Muscle of arm (tissue), 12 donors: ENCODE measurements around the gene LRRC74A. TPM values are rescaled to one million over a fixed set of nuclear protein-coding genes. Genes with fewer than 3 reads are reported as not detected.
A peak's percentile ranks its signal among the peaks of the same experiment; 100 is the strongest.
"Not testable (repeated sequence)": the region's sequence is repeated elsewhere in the genome, so short reads cannot be mapped to it uniquely, and the experiment has no call there.

Source experiments
- DNase-seq: peaks from one replicate; pipeline ENCODE4 v3.0.0-alpha.2; 2013
- polyA plus RNA-seq, 12 donors: library from polyadenylated mRNA; unstranded; fragments of 120-200 nt; gene quantifications; one replicate each; pipeline ENCODE4 v1.2.1, GENCODE V29; 2013; ENCODE audit not compliant: insufficient read length in 12 of 12

Gene LRRC74A
- polyA plus RNA-seq, 12 donors, result 0.15 to 0.21 TPM; not detected in 10

DNA sequence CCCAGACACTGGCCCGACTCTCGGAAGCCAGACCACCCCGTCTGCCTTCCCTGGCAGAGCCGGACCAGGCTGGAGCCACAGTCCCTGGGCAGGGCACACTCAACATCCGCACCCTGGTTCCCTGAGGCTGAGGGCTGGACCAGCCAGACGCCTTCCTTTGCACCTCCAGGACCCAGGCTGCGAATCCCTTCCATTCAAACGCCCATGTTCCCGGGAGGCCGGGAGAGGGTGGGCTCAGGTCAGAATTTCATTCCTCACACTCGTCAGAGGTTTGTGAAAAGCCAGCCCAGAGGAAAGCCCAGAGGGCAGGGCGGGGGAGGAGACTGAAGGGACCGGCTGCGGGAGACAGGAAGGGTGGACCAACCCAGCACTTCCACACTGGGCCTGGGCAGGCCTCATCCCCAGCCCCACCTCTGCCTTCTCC is 58.7 kb downstream of the LRRC74A start:
- no peak for DNase-seq

DNA sequence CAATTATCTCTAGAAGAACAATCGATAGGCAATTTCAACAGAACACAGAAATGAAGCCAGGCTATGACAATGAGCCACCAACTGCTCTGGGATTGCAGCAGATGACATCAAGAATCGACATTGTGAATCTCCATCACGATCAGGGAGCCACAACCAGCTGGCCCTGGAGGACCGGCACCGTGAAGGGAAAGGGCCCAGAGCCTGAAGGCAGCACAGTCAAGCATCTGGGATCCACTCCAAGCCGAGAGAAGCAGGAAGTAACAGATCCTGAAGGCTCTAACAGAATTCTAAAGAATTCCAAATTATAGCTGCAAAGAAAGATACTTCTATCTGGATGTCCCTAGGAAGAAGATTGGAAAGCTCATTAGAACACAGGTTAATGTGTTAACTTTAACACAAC is 61.0 kb downstream of the LRRC74A start:
- no peak for DNase-seq

GRCh38 chr14:76891391-76891790 is 65.2 kb downstream of the LRRC74A start:
- DNase-seq, result no peak

GRCh38 chr14:76894308-76894707 is 68.1 kb downstream of the LRRC74A start:
- DNase-seq, result no peak

- not testable (repeated sequence) for DNase-seq
Observed at GRCh38 chr14:76898006-76898405, 71.8 kb downstream of the LRRC74A start.

- no peak for DNase-seq
Observed at GRCh38 chr14:76900682-76901081, 74.5 kb downstream of the LRRC74A start.

- no peak for DNase-seq
Observed at GRCh38 chr14:76901171-76902055, 75.2 kb downstream of the LRRC74A start.

DNA sequence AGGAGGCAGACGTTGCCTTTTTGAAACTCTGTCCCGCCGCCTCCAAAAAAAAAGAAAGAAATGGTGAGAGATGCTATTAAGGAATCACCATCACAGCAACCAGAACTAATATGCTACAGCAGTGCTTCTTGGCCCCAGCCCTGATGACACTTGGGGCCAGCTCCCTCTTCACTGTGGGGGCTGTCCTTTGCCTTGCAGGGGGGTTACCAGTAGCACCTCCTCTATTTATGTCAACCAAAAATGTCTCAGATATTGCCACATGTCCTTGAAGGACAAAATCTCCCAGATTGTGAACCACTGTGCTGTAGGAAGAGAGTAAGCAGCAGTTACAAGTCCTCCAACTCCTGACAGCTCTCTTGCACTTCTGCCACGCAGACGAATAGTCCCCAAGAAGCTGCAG is 76.4 kb downstream of the LRRC74A start:
- no peak for DNase-seq

DNA sequence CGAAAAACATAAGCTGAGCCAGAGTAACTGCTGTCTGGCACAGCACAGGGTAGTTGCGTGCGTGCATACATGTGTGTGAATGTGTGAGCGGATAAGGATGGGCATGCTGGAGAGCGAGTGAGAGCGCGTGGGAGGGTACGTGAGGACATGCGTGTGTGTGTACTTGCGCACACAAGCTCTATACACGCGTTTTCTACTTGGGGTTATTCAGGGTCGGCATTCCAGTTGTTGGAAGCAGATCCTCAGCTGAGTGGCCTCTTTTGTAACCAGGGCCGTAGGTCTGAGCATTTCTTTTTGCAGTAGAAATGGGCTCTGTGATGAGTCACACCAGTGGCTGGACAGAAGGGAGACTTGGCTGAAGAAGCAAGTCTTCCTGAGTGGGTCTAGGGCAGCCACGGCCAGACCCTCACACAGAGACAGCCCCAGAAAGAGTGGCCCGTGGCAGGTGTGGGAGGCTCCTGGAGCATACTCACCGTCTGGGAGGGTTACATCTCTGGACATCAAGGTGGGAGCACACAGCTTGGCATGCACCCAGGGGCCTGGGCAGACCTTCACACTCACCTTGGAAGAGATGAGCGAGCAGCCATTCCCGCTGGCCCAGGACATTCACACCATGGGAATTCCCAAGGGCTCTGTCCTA is 78.0 kb downstream of the LRRC74A start:
- no peak for DNase-seq

GRCh38 chr14:76904740-76905569 is 78.7 kb downstream of the LRRC74A start:
- DNase-seq, result no peak

DNA sequence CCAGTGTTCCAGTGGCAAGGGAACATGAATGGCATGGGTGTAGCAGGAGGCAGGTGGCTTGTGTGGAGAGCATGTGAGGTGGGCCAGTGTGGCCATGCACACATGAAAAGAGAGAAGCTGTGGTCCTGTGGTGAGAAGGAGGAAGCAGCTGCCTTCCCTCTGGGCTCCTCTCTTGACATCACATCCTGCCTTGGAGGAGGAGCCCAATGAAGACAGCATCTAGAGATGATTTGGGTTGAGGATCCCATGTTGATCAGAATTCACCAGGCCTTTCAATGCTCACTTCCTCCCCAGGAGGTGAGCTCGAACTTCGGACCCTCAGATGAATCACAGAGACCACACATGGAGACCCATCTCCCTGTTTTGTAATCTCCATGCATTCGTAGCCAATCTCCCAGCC is 82.6 kb downstream of the LRRC74A start:
- no peak for DNase-seq

GRCh38 chr14:76909266-76909665 is 83.1 kb downstream of the LRRC74A start:
- DNase-seq, result no peak

- DNase-seq, result no peak
Observed at GRCh38 chr14:76910371-76910890, 84.2 kb downstream of the LRRC74A start.

GRCh38 chr14:76911473-76911872 is 85.3 kb downstream of the LRRC74A start:
- no peak for DNase-seq

- DNase-seq, result not testable (repeated sequence)
Observed at GRCh38 chr14:76914533-76915081, 88.4 kb downstream of the LRRC74A start.

- no peak for DNase-seq
Observed at GRCh38 chr14:76916040-76916715, 90.0 kb downstream of the LRRC74A start.

DNA sequence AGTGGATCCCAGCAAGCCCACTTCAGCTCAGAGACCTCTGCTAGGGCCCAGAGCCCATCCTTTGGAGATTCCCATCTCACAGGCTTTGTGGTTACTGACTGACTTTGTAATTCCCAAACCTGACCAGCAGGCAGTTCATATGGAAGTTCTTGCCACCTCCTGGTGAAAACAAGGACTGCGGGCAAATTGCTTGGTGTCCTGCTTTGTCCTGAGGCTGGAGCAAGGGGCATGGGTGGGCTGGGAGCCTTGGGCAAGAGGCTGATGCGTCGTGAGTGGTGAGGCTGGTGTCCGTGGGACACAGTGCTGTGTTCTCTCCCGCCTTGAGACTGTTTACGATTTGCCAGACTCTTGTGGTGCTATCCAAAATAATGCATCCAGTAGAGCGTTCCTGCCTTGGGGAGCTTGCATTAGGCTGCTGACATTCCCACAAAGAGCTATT is 91.0 kb downstream of the LRRC74A start:
- no peak for DNase-seq

DNA sequence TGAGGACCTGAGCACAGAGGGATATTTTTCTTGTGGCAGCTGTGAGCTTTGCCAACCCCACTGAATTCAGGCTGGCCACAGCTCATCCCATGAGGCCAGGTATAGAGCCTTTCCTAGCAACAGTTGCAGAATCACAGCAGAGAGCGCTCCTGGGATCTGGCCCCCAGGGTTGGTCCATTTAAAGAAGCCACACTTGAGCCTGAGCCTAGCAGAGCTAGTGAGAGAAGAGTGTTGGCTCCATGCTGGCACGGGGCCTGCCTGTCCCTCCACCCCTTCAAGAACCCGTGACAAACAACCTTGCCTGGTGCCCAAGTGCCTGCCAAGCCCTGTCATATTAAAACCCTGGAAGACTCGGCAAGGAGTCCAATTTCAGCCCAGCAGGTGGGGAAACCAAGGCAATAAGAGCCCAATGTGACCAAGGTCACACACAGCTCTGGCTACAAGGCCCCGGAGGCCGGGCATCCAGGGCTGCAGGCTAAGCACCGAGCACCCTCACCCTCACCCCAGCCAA is 91.6 kb downstream of the LRRC74A start:
- DNase-seq, result no peak

- DNase-seq, result peak; percentile 74
Observed at GRCh38 chr14:76918256-76918781, 92.1 kb downstream of the LRRC74A start.

DNA sequence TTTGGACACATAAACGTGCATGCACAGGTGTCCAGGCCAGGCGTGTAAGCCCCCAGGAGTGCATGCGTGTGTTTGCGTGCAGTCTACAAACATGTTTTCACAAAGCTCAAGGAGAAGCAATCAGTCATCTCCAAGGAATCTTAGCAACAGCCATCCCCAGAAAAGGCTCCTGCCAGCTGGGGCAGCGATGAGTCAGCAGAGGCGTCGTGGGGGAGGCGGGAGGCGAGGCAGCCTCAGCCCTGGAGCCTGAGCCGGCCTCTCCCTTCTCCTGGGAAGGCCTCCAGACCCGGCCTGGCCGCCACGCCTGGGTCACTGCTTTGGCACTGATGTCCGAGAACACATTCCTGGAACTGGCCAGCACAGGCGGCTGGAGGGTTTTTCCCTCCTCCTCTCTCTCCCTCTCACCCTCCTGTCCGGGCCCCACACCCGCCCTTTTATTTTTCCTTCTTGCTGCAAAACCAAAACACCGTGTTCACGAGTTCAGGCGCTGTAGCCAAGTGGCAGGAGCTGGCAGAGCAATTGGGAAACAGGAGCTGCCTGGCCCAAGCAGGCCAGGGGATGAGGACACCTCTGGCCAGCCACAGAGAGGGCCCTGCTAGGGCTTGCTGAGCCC is 92.7 kb downstream of the LRRC74A start:
- DNase-seq, result peak; percentile 94
